GM12878 (cell line): ENCODE measurements around the gene CDC42BPB. TPM values are rescaled to one million over a fixed set of nuclear protein-coding genes. Genes with fewer than 3 reads are reported as not detected.

ENCODE experiments used
- ATAC-seq: fragments of 200-7000 bp; cut with Tn5 transposase; 3 replicates; pipeline ENCODE4 v1.9.1; 2020; ENCODE audit warnings: mild to moderate bottlenecking, moderate library complexity
- BruUV-seq: library from RNA; stranded (reverse); fragments of 400-500 nt; replicated peaks from 2 replicates; lab custom pipeline; 2021; lab: Mats Ljungman, UMichigan
- CTCF ChIA-PET: fragments of 300-600 bp; sonication (Branson Sonifier 250); formaldehyde crosslinking; extraction: SDS; loops from one replicate; lab custom pipeline; 2021; ENCODE audit warnings: inconsistent platforms; lab: Yijun Ruan, JAX
- POLR2A ChIA-PET: fragments of 350-600 bp; formaldehyde crosslinking; extraction: SDS; loops from one replicate; lab custom pipeline; 2021; ENCODE audit warnings: inconsistent platforms; lab: Charles Lee
- RAD21 ChIA-PET: fragments of 300-600 bp; sonication (Branson Sonifier 250); formaldehyde crosslinking; loops from one replicate; lab custom pipeline; 2023; ENCODE audit warnings: antibody characterized with exemption; ENCODE audit not compliant: unreplicated experiment; lab: Charles Lee
- SMC1A ChIA-PET: fragments of 300-600 bp; sonication (Branson Sonifier 250); formaldehyde crosslinking; loops from one replicate; lab custom pipeline; 2023; ENCODE audit not compliant: unreplicated experiment, uncharacterized antibody; lab: Charles Lee
- DNase-seq: peaks from one replicate; pipeline ENCODE4 v3.0.0-alpha.2; 2011; ENCODE audit warnings: low read depth, low spot score
- FAIRE-seq: peaks from 3 replicates; lab custom pipeline; 2011; peaks lifted over from hg19 to GRCh38; lab: Jason Lieb, UNC
- H2AFZ ChIP-seq: 2 replicates; pipeline ENCODE4 v1.6.0; 2011; ENCODE audit warnings: low read depth, low read length, control low read depth; ENCODE audit not compliant: control insufficient read depth
- H3K27ac ChIP-seq: 2 replicates; pipeline ENCODE4 v1.5.1; 2011; ENCODE audit warnings: control low read depth; ENCODE audit not compliant: control insufficient read depth, insufficient read depth
- H3K27me3 ChIP-seq, 2 experiments: replicated peaks in 1 of 2; 2 replicates each; pipeline versions ENCODE4 v1.6.0 to v1.6.1; 2011; ENCODE audit warnings: low read length in 1 of 2; ENCODE audit not compliant: control insufficient read depth in 2 of 2, insufficient read depth in 2 of 2
- H3K36me3 ChIP-seq, 2 experiments: 2 replicates each; pipeline ENCODE4 v1.5.1; 2011; ENCODE audit warnings: low read length in 1 of 2; ENCODE audit not compliant: control insufficient read depth in 2 of 2, insufficient read depth in 2 of 2
- H3K4me1 ChIP-seq: 2 replicates; pipeline ENCODE4 v1.6.1; 2011; ENCODE audit warnings: mild to moderate bottlenecking, low read length, moderate library complexity, mixed read lengths; ENCODE audit not compliant: control insufficient read depth, insufficient read depth
- H3K4me2 ChIP-seq: 2 replicates; pipeline ENCODE4 v1.6.0; 2011; ENCODE audit warnings: control low read depth; ENCODE audit not compliant: control insufficient read depth, insufficient read depth
- H3K4me3 ChIP-seq: fragments of 200-600 bp; sonication (generic); 2 replicates; pipeline ENCODE4 v1.5.1; 2016
- H3K79me2 ChIP-seq: 2 replicates; pipeline ENCODE4 v1.6.0; 2011; ENCODE audit warnings: low read length; ENCODE audit not compliant: control insufficient read depth, insufficient read depth
- H3K9ac ChIP-seq: 2 replicates; pipeline ENCODE4 v1.8.0; 2011; ENCODE audit warnings: low read length, control low read depth, mixed read lengths; ENCODE audit not compliant: control insufficient read depth, insufficient read depth
- H3K9me3 ChIP-seq: replicated peaks from 3 replicates; pipeline ENCODE4 v1.5.1; 2011; ENCODE audit warnings: mild to moderate bottlenecking, low read length; ENCODE audit not compliant: control insufficient read depth, insufficient read depth
- H4K20me1 ChIP-seq: 2 replicates; pipeline ENCODE4 v1.6.0; 2011; ENCODE audit not compliant: control insufficient read depth, insufficient read depth
- ASH2L ChIP-seq: fragments of 300-600, 200-600 bp; sonication (generic); IDR thresholded peaks from 2 replicates; pipeline ENCODE4 v1.6.1; 2017; ENCODE audit warnings: low read depth, mild to moderate bottlenecking, borderline replicate concordance
- BMI1 ChIP-seq: fragments of 450-650 bp; IDR thresholded peaks from 2 replicates; pipeline ENCODE4 v1.6.1; 2016; ENCODE audit warnings: mild to moderate bottlenecking, moderate library complexity, borderline replicate concordance
- BRCA1 ChIP-seq: IDR thresholded peaks from 2 replicates; pipeline ENCODE4 v1.6.1; 2011; ENCODE audit warnings: low read depth, low read length, improper control_type of control experiment
- CBX5 ChIP-seq: sonication (generic); IDR thresholded peaks from 2 replicates; pipeline ENCODE4 v1.6.1; 2016; ENCODE audit warnings: low read depth, moderate library complexity, mild to moderate bottlenecking, inconsistent platforms
- EGR1 ChIP-seq, 2 experiments: IDR thresholded peaks; 1 replicate in 1 of 2; 2 replicates in 1 of 2; pipeline ENCODE4 v1.6.1; 2011 to 2012; ENCODE audit warnings: low read depth in 2 of 2, low read length in 2 of 2, borderline replicate concordance in 1 of 2, mild to moderate bottlenecking in 1 of 2, moderate library complexity in 1 of 2
- FOXK2 ChIP-seq: fragments of 450-650 bp; IDR thresholded peaks from 2 replicates; pipeline ENCODE4 v1.6.1; 2017; ENCODE audit warnings: mild to moderate bottlenecking, moderate library complexity
- FOXM1 ChIP-seq: IDR thresholded peaks from 2 replicates; pipeline ENCODE4 v1.6.1; 2012; ENCODE audit warnings: low read depth, mild to moderate bottlenecking, inconsistent platforms, low read length, moderate library complexity
- GABPA ChIP-seq: IDR thresholded peaks from 2 replicates; pipeline ENCODE4 v1.6.1; 2014; ENCODE audit warnings: antibody characterized with exemption, low read depth, mild to moderate bottlenecking, inconsistent platforms
- GATAD2B ChIP-seq: fragments of 450-650 bp; conservative IDR thresholded peaks from 2 replicates; pipeline ENCODE4 v1.6.1; 2017; ENCODE audit warnings: low read depth, mild to moderate bottlenecking, moderate library complexity
- IKZF1 ChIP-seq: fragments of 450-650 bp; conservative IDR thresholded peaks from 2 replicates; pipeline ENCODE4 v1.6.1; 2017; ENCODE audit warnings: antibody characterized with exemption, mild to moderate bottlenecking
- JUNB ChIP-seq: IDR thresholded peaks from 2 replicates; pipeline ENCODE4 v1.6.1; 2016; ENCODE audit warnings: antibody characterized with exemption, mild to moderate bottlenecking
- KDM1A ChIP-seq: fragments of 200-600 bp; sonication (generic); IDR thresholded peaks from 2 replicates; pipeline ENCODE4 v1.6.1; 2016; ENCODE audit warnings: borderline replicate concordance
- MYC ChIP-seq: IDR thresholded peaks from 2 replicates; pipeline ENCODE4 v1.6.1; 2011; ENCODE audit warnings: mild to moderate bottlenecking, low read length, moderate library complexity, inconsistent platforms; ENCODE audit not compliant: insufficient read depth, insufficient replicate concordance, insufficient read length, severe bottlenecking
- NFYA ChIP-seq: IDR thresholded peaks from 2 replicates; pipeline ENCODE4 v1.6.1; 2011; ENCODE audit warnings: low read depth, mild to moderate bottlenecking, low read length, improper control_type of control experiment, borderline replicate concordance
- SUPT20H ChIP-seq: IDR thresholded peaks from 2 replicates; pipeline ENCODE4 v1.6.1; 2011; ENCODE audit warnings: low read depth, mild to moderate bottlenecking, low read length, moderate library complexity, borderline replicate concordance; ENCODE audit not compliant: control insufficient read depth
- ZNF274 ChIP-seq: IDR thresholded peaks from one replicate; pipeline ENCODE4 v1.8.0; 2011; ENCODE audit not compliant: insufficient read length, insufficient read depth
- WGBS: methylation state at CpG from one replicate; pipeline ENCODE4 v1.1.6; 2016; ENCODE audit warnings: low lambda C conversion rate; ENCODE audit not compliant: insufficient replicate concordance, insufficient coverage; ENCODE audit errors: missing lambda C conversion rate; 5-methylcytosine and 5-hydroxymethylcytosine counted together
- in situ Hi-C: fragments of 300-500 bp; cut with MboI; formaldehyde crosslinking; loops from 9 replicates; pipeline ENCODE4 v1.14.3; 2018; ENCODE audit warnings: mixed read lengths
- intact Hi-C: fragments of 100-400 bp; cut with micrococcal nuclease; formaldehyde crosslinking; loops from one replicate; pipeline ENCODE4 v1.14.2; 2022; ENCODE audit not compliant: unreplicated experiment
- polyA plus RNA-seq, 11 experiments: library from polyadenylated mRNA; depleted of rRNA in 4 of 11; unstranded in 6 of 11; stranded (reverse) in 5 of 11; fragments of >200 nt; fragmentation: Nextera tagmentation in 4 of 11; fragmentation: Illumina TruSeq in 1 of 11; extraction: Ambion mirVana in 4 of 11; extraction: Trizol in 1 of 11; gene quantifications; 1 replicate in 1 of 11; 2 replicates in 10 of 11; pipeline versions ENCODE4 v1.2.1 to v1.2.3, GENCODE V29; 2011 to 2016; ENCODE audit warnings: inconsistent platforms in 2 of 11, missing spikeins in 2 of 11, low read depth in 1 of 11
- total RNA-seq, 4 experiments: library from RNA; depleted of rRNA in 3 of 4; stranded (reverse); fragments of >200 nt in 3 of 4; fragmentation: Illumina TruSeq in 1 of 4; extraction: Trizol in 1 of 4; gene quantifications; 2 replicates each; pipeline versions ENCODE4 v1.2.1 to v1.2.3, GENCODE V29; 2013 to 2021
- TF ChIP-seq, protein P1 (sequence below), 3 experiments: IDR thresholded peaks in 2 of 3; conservative IDR thresholded peaks in 1 of 3; 2 replicates each; pipeline ENCODE4 v1.5.1; 2011; ENCODE audit warnings: low read depth in 3 of 3, low read length in 3 of 3, mild to moderate bottlenecking in 3 of 3, control low read depth in 2 of 3, moderate library complexity in 2 of 3, inconsistent platforms in 1 of 3, mixed read lengths in 1 of 3; ENCODE audit not compliant: control insufficient read depth in 2 of 3, insufficient read depth in 1 of 3; ENCODE audit errors: extremely low read depth in 1 of 3
- TF ChIP-seq, protein P2 (sequence below): IDR thresholded peaks from 2 replicates; pipeline ENCODE4 v1.6.1; 2012; ENCODE audit warnings: low read depth, low read length, improper control_type of control experiment

CDC42BPB gene
- total and polyA plus RNA-seq, 10 of the 15 experiments (the other 5 are each of a cell fraction or from before 2014, with no cell fraction given) = 0.42 to 22.1 (median 13.3) TPM

DNA sequence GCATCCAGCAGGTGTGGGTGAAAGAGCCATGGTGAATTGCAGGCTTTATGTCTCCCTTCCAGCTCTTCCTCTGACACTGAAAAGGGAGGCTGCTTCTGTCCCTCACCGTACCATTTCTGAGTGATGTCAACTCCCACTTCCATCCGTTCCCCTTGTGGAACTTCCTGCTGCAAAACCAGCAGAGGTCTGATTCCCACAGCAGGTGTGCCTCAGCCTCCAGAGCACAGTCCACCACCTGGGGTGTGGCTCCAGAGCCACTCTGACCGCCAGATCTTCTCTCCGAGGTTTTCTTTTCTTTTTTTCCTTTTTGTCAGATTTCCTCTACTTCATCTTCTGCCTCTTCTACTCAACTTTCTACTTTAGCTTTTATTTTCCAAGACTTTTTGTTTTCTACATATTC, 62.7 kb downstream of the CDC42BPB start:
- H3K4me1 ChIP-seq = no peaks in the 10 kb centered on the region
- CTCF ChIA-PET = interaction anchor here (1.4 kb wide), 1 partner anchor 19 kb away, joined by 4 read pairs; no protein-coding TSS in a partner anchor
- RAD21 ChIA-PET = no interaction called here
- no peak overlapping the region for H3K4me3 ChIP-seq
- TF ChIP-seq, protein P1, sequence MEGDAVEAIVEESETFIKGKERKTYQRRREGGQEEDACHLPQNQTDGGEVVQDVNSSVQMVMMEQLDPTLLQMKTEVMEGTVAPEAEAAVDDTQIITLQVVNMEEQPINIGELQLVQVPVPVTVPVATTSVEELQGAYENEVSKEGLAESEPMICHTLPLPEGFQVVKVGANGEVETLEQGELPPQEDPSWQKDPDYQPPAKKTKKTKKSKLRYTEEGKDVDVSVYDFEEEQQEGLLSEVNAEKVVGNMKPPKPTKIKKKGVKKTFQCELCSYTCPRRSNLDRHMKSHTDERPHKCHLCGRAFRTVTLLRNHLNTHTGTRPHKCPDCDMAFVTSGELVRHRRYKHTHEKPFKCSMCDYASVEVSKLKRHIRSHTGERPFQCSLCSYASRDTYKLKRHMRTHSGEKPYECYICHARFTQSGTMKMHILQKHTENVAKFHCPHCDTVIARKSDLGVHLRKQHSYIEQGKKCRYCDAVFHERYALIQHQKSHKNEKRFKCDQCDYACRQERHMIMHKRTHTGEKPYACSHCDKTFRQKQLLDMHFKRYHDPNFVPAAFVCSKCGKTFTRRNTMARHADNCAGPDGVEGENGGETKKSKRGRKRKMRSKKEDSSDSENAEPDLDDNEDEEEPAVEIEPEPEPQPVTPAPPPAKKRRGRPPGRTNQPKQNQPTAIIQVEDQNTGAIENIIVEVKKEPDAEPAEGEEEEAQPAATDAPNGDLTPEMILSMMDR (IDR thresholded peaks at IDR 0.05 in 2 of 3, conservative IDR thresholded peaks at IDR 0.05 in 1 of 3; ENCODE audit: control insufficient read depth in 2 of 3, extremely low read depth in 1 of 3, insufficient read depth in 1 of 3, low read depth in 3 of 3, low read length in 3 of 3) = no peak
- TF ChIP-seq ASH2L (no peak), JUNB (no peak), BRCA1 (no peak), SUPT20H (no peak), IKZF1 (no peak), EGR1 (IDR thresholded peaks at IDR 0.05; ENCODE audit: borderline replicate concordance in 1 of 2, low read depth in 2 of 2, low read length in 2 of 2) (no peak), CBX5 (no peak), ZNF274 (no peak), GABPA (no peak), BMI1 (no peak), MYC (no peak), NFYA (no peak), FOXK2 (no peak), KDM1A (no peak), GATAD2B (no peak), FOXM1 (no peak)
- TF ChIP-seq, protein P2, sequence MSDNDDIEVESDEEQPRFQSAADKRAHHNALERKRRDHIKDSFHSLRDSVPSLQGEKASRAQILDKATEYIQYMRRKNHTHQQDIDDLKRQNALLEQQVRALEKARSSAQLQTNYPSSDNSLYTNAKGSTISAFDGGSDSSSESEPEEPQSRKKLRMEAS = no peak
- H3K27ac ChIP-seq = no peak overlapping the region
- no peak overlapping the region for H3K9ac ChIP-seq
- TSS peak; percentile 27 for BruUV-seq
- no peaks in the 10 kb centered on the region for H4K20me1 ChIP-seq
- 58% methylated on average over 4 of the region's 4 CpGs for WGBS
- intact Hi-C loops (no loop called here), in situ Hi-C loops (no loop called here)
- POLR2A ChIA-PET = no interaction called here
- no peak overlapping the region for H3K4me2 ChIP-seq
- no peak for FAIRE-seq
- SMC1A ChIA-PET = no interaction called here
- H2AFZ ChIP-seq = no peak overlapping the region
- no peaks in the 10 kb centered on the region for H3K27me3 ChIP-seq
- peaks cover 8% of the 10 kb centered on the region in 2 experiments; a peak in 3 of 4 replicates for H3K36me3 ChIP-seq
- no peaks in the 10 kb centered on the region for H3K79me2 ChIP-seq
- H3K9me3 ChIP-seq = no peaks in the 10 kb centered on the region
- ATAC-seq = no peak
- no peak for DNase-seq
